Heart left ventricle (tissue), 16 donors: ENCODE results near the gene EOGT. TPM values are rescaled to one million over a fixed set of nuclear protein-coding genes. Genes with fewer than 3 reads are reported as not detected.

Experiments
- ATAC-seq, 4 donors: fragments of 200-7000 bp; cut with Tn5 transposase; one replicate each; pipeline ENCODE4 v1.9.1; 2020 to 2022; ENCODE audit warnings: moderate library complexity in 4 of 4, mild to moderate bottlenecking in 3 of 4, moderate number of reproducible peaks in 1 of 4
- DNase-seq, 5 donors: peaks; one replicate each; pipeline ENCODE4 v3.0.0-alpha.2; 2020
- H3K27ac ChIP-seq, 12 donors: fragments of 200-600 bp; sonication (generic) in 4 of 12; one replicate each; pipeline versions ENCODE4 v1.5.0 to v1.8.0; 2016 to 2022; ENCODE audit warnings: mild to moderate bottlenecking in 2 of 12
- H3K27me3 ChIP-seq, 9 donors: fragments of 200-600 bp; sonication (generic) in 2 of 9; one replicate each; pipeline versions ENCODE4 v1.5.1 to v1.8.0; 2016 to 2022; ENCODE audit warnings: mild to moderate bottlenecking in 3 of 9
- H3K36me3 ChIP-seq, 9 donors: fragments of 200-600 bp; sonication (generic) in 2 of 9; one replicate each; pipeline versions ENCODE4 v1.5.0 to v1.8.0; 2018 to 2022; ENCODE audit warnings: mild to moderate bottlenecking in 2 of 9
- H3K4me1 ChIP-seq, 12 donors: fragments of 200-600 bp; sonication (generic) in 4 of 12; one replicate each; pipeline versions ENCODE4 v1.5.0 to v1.8.0; 2016 to 2022; ENCODE audit warnings: mild to moderate bottlenecking in 3 of 12
- H3K4me3 ChIP-seq, 12 donors: fragments of 200-600 bp; sonication (generic) in 4 of 12; one replicate each; pipeline versions ENCODE4 v1.5.0 to v1.8.0; 2017 to 2022; ENCODE audit warnings: mild to moderate bottlenecking in 9 of 12, moderate library complexity in 4 of 12
- H3K9me3 ChIP-seq, 12 donors: fragments of 200-600 bp; sonication (generic) in 4 of 12; one replicate each; pipeline versions ENCODE4 v1.5.0 to v1.8.0; 2016 to 2022; ENCODE audit warnings: mild to moderate bottlenecking in 1 of 12
- POLR2A ChIP-seq, 2 donors: fragments of 450-650 bp; IDR thresholded peaks; one replicate each; pipeline ENCODE4 v1.6.1; 2017; ENCODE audit warnings: antibody characterized with exemption in 2 of 2, mild to moderate bottlenecking in 2 of 2, moderate library complexity in 2 of 2
- WGBS, 4 donors: extraction: QIAGEN DNeasy Blood & Tissue Kit in 2 of 4; methylation state at CpG; one replicate each; pipeline versions ENCODE4 v1.1.5 to v1.1.7; 2013 to 2018; 5-methylcytosine and 5-hydroxymethylcytosine counted together
- intact Hi-C, 10 donors: fragments of 100-400 bp; cut with DNase I; formaldehyde crosslinking; loops; one replicate each; pipeline versions ENCODE4 v1.11.1 to v1.14.2; 2022
- polyA plus RNA-seq, 2 donors: library from polyadenylated mRNA; stranded (reverse); fragments of 200-250 nt; gene quantifications; one replicate each; pipeline ENCODE4 v1.2.3, GENCODE V29; 2013
- total RNA-seq, 9 donors: library from RNA; depleted of rRNA in 2 of 9; stranded (reverse); fragments of >200 nt in 2 of 9; fragmentation: NEBNext Ultra II Directional in 3 of 9; extraction: Animal tissue kit (Norgen Biotek cat#: 25700) in 3 of 9; gene quantifications; one replicate each; pipeline versions ENCODE4 v1.1.0 to v1.2.4, GENCODE V29; 2016 to 2023
- TF ChIP-seq, protein P1 (sequence below), 12 donors: fragments of 200-600 bp; sonication (generic) in 4 of 12; IDR thresholded peaks; one replicate each; pipeline versions ENCODE4 v1.5.0 to v1.8.0; 2018 to 2022; ENCODE audit warnings: antibody characterized with exemption in 12 of 12, mild to moderate bottlenecking in 5 of 12
- donor health status: ischemic (EF 13 %, LVEDD 7.1; RV severe dilation, severe dysfunction).
- donor health status: healthy with polysubstance abuse.
- donor health status: DM: no; HTN: yes; CAD: no.
- donor health status: DM: no; HTN: no; CAD: no.
- donor health status: ischemic (EF 25% LVEDD 6.9; RV normal size, moderate dysfunction).
- donor health status: ischemic (EF 25% LVEDD 5.7; RV mildly dilated, moderate dysfunction).
- donor health status: healthy.
- donor health status: DM: yes; HTN: yes; CAD: no.
- donor health status: ischemic (EF 35%, LVEDD 5.7; RV mildly dilated, moderate dysfunction).
- donor health status: nonischemic (EF 11% LVEDD 7.7; RV severe dilation, severe dysfunction).
- donor health status: DM: yes; HTN: yes; CAD: no.
- donor health status: PGD.
- donor health status: ischemic (EF 29% LVEDD 5.4; RV normal size, mild dysfunction).
- donor health status: nonischemic (EF 23%, LVEDD 6.1; RV moderate dilation, normal function).

The EOGT gene
- total and polyA plus RNA-seq, 11 donors = 13.4 to 53.1 (median 33.9) TPM

DNA sequence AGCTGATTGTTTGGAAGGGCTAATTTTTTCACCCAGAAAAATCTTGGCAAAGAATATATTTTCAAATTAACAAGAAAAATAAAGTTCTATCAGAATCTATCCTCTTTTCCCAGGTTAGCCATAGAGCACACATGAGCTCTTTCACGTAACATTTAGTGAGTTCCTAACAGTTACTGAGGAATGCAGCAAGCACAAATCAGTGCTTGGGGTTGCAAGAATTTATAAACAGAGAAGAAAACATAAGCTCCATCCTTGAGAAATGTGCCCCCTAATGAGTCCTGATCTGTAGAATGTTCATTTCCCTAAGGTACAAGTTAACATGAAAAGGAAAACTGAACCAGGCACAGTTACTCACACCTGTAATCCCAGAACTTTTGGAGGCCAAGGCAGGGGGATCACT is 13.9 kb downstream of the EOGT start:
- no peaks in the 10 kb centered on the region for H3K9me3 ChIP-seq
- H3K4me3 ChIP-seq = no peak overlapping the region
- no peaks in the 10 kb centered on the region for H3K27me3 ChIP-seq
- no peak overlapping the region for H3K27ac ChIP-seq
- H3K4me1 ChIP-seq = peaks cover 0 to 13% (median 0%) of the 10 kb centered on the region in 12 donors
- ATAC-seq (no peak), DNase-seq (no peak)
- intact Hi-C loops = no loop called here
- no peak for TF ChIP-seq POLR2A (IDR thresholded peaks at IDR 0.05)
- TF ChIP-seq, protein P1, sequence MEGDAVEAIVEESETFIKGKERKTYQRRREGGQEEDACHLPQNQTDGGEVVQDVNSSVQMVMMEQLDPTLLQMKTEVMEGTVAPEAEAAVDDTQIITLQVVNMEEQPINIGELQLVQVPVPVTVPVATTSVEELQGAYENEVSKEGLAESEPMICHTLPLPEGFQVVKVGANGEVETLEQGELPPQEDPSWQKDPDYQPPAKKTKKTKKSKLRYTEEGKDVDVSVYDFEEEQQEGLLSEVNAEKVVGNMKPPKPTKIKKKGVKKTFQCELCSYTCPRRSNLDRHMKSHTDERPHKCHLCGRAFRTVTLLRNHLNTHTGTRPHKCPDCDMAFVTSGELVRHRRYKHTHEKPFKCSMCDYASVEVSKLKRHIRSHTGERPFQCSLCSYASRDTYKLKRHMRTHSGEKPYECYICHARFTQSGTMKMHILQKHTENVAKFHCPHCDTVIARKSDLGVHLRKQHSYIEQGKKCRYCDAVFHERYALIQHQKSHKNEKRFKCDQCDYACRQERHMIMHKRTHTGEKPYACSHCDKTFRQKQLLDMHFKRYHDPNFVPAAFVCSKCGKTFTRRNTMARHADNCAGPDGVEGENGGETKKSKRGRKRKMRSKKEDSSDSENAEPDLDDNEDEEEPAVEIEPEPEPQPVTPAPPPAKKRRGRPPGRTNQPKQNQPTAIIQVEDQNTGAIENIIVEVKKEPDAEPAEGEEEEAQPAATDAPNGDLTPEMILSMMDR (IDR thresholded peaks at IDR 0.05) = no peak
- H3K36me3 ChIP-seq = peaks cover 0 to 100% (median 85%) of the 10 kb centered on the region in 9 donors
- WGBS, 4 donors = 74 to 89% (median 81%) methylated on average over 1 of the region's 1 CpG

DNA sequence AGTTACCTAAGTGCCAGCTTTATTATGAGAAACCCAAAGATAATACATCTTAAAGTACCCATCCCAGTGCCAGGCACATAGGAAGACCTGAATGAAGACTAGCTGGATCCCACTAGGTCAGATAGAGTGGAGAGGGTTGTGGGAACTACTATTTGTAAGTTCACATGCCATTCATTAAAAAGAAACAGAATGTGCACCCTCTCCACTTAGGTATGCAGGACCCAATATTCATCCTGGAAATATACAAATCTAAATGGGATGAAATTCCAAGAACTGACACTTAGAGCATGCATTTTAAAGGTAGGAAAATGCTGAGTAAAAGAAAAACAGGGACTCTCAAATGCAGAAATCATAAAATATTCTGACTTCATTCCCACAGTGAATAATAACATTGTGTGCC is 14.3 kb downstream of the EOGT start:
- DNase-seq (no peak), ATAC-seq (no peak)
- Histone ChIP-seq H3K27me3 (no peaks in the 10 kb centered on the region), H3K9me3 (no peaks in the 10 kb centered on the region), H3K4me1 (peaks cover 0 to 13% (median 0%) of the 10 kb centered on the region in 12 donors), H3K4me3 (no peak overlapping the region), H3K27ac (no peak overlapping the region), H3K36me3 (peaks cover 0 to 100% (median 85%) of the 10 kb centered on the region in 9 donors)
- intact Hi-C loops = no loop called here
- TF ChIP-seq POLR2A (IDR thresholded peaks at IDR 0.05) = no peak
- TF ChIP-seq, protein P1 (IDR thresholded peaks at IDR 0.05) = no peak

DNA sequence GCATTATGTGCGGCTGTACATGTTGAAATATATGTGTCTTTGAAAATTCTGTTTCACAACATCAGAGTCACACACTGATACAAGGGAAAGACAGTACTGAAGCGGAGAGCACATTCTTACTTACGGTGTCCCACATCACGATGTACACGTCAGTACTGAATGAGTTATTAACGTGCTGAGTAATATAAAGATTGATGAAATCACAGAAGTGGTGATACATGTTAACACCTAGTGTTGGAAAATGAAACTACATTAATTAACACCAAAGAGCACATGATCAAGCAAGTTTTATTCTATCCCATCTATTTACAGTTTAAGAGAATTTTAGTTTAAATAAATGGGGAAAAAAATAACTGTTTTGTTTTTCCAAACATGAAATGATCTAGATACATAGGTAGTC is 15.6 kb downstream of the EOGT start:
- TF ChIP-seq, protein P1 (IDR thresholded peaks at IDR 0.05) = peak in 3 of 12 donors; percentile 13 to 27 (median 25)
- no peak for TF ChIP-seq POLR2A (IDR thresholded peaks at IDR 0.05)
- H3K27me3 ChIP-seq = no peaks in the 10 kb centered on the region
- DNase-seq = no peak
- WGBS, 4 donors = 80 to 97% (median 87%) methylated on average over 6 of the region's 6 CpGs
- peaks cover 0 to 13% (median 0%) of the 10 kb centered on the region in 12 donors for H3K4me1 ChIP-seq
- H3K9me3 ChIP-seq = no peaks in the 10 kb centered on the region
- intact Hi-C loops = no loop called here
- no peak overlapping the region for H3K4me3 ChIP-seq
- peaks cover 0 to 100% (median 76%) of the 10 kb centered on the region in 9 donors for H3K36me3 ChIP-seq
- H3K27ac ChIP-seq = no peak overlapping the region
- ATAC-seq = no peak

DNA sequence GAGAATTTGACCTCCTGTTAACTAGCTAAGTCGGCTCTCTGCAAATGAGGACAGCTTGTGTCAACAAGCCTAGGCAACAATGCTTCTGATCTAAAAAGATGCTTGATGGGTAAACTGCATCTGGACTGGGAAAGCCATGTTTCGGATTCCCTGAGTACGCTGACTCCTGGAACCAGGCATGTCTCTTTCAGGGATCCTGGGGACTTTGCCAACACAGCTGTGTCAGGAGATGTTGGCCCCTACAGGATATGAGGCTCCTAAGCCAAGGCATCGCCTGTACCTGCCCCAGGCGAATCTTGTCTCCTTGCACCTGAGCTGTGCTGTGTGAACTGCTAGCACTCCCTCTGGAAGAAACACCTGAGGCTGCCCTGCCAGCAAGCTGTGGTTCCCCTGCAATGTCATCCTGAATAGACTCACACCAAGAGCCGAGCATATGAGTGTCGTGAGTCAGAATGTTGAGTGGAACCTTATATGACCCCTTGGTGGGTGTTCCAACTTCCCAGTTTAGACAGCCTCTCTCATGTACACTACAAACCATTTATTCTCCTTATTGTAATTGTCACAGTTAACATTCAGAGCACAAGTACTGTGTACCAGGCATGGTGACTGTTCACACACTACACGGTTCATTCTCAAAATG is 17.0 kb downstream of the EOGT start:
- no peak overlapping the region for H3K4me3 ChIP-seq
- intact Hi-C loops = no loop called here
- ATAC-seq (peak; percentile 45 to 82 (median 74)), DNase-seq (no peak)
- 53 to 63% (median 58%) methylated on average over 7 to 8 of the region's 8 CpGs for WGBS, 4 donors
- peaks cover 0 to 96% (median 65%) of the 10 kb centered on the region in 9 donors for H3K36me3 ChIP-seq
- no peaks in the 10 kb centered on the region for H3K9me3 ChIP-seq
- peak overlapping the region in 1 of 12 donors; percentile 26 for H3K27ac ChIP-seq
- TF ChIP-seq, protein P1 (IDR thresholded peaks at IDR 0.05) = no peak
- peaks cover 0 to 13% (median 0%) of the 10 kb centered on the region in 12 donors for H3K4me1 ChIP-seq
- no peaks in the 10 kb centered on the region for H3K27me3 ChIP-seq
